Dermis blood vessel endothelial cell (primary cell): ENCODE results near the gene MDC1. TPM values are rescaled to one million over a fixed set of nuclear protein-coding genes. Genes with fewer than 3 reads are reported as not detected.
A peak's percentile ranks its signal among the peaks of the same experiment; 100 is the strongest.

ENCODE experiments used
- DNase-seq: peaks from one replicate; pipeline ENCODE4 v3.0.0; 2010
- total RNA-seq: library from RNA; depleted of rRNA; stranded (reverse); fragments of >200 nt; gene quantifications from 2 replicates; pipeline ENCODE4 v1.2.3, GENCODE V29; 2014

Gene MDC1
- total RNA-seq, 1 donor from 2014 or later, result 6.3 TPM

DNA sequence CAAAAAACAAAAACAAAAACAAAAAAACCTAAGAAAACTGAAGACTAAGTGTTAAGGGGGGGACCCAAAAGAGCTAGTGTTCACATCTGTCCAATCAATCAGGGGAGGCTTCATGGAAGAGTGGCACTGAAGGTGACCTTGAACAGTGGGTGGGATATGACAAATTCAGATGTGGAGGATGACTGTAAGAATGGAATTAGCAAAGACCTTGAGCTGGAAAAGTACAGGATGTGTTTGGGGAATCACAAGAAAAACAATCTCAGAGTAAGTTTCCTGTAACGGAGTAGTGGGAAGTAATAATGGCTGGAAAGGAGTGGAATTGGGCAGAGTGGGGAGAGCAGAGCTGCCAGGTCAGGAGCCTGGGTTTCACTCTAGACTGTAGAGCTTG, 30.2 kb upstream of the MDC1 start:
- DNase-seq, result peak; percentile 77

GRCh38 chr6:30744054-30744805, 27.1 kb upstream of the MDC1 start, which contains the start of gene IER3:
IER3 (minus strand) TSS chr6:30744547; CDS start chr6:30744518, 29 bp downstream.
- peak; percentile 97 for DNase-seq

- peak; percentile 42 for DNase-seq
These were observed 26.3 kb upstream of the MDC1 start for GRCh38 chr6:30743099-30744053.

- peak; percentile 95 for DNase-seq
These were observed 25.4 kb upstream of the MDC1 start, which contains the start of gene FLOT1 for GRCh38 chr6:30742316-30743098. FLOT1 (minus strand) TSS chr6:30742687; CDS start chr6:30742189, 498 bp downstream.

DNA sequence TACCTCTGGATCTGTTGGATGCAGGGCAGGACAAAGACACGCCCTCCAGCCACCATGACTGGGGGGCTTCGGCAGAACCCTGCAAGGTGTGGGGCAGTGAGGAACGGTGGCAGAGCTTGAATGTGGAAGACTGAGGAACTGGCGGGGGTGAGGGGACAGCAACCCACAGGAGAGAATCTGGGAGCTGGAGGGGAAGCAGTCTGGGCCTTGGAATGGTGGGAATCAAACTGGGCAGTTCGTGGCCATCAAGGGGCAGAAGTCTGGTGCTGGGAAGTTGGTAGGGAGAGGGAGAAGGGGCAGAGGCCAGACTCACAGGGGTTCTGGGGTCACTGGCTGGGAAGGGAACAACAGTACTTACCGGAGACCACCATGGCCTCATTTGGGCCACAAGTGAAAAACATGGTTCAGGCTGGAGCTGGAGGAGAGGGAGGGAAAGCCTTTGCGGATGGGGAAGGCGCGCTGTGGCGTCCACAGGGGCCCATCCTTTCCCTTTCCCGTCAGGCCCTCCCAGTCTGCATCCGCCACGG, 24.8 kb upstream of the MDC1 start:
- DNase-seq, result no peak

DNA sequence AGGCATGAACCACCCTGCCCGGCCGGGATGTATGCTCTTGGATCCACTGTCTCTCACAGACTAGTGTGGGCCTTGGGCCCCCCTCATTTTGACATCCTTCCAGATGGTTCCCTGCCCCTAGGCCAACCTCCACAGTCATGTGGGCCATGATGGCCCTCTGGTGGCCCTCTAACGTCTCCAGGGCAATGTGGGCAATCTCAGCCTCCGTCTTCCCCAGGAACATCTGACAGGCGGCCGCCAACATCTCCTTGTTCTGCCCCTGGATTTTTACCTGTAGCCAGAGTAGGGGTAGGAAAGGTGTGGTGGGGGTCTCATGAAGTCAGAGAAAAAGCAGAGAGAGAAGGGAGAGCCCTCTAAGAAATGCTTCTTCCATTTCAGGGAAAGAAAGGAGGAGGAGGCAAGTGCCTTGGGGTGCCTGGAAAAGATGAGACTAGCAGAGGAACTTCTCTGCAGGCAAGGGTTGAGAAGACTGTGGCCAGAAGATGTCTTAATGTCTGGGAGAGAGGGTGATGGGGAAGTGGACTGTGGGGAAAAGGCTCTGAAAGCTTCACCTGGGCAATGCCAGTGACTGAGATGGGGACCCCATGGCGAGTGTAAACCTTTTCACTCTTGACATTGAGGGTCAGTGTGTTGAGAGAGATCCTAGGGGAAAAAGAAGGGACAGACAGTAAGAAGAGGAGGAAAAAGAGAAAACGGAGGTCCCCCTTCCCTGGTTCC, 24.1 kb upstream of the MDC1 start:
- no peak for DNase-seq

DNA sequence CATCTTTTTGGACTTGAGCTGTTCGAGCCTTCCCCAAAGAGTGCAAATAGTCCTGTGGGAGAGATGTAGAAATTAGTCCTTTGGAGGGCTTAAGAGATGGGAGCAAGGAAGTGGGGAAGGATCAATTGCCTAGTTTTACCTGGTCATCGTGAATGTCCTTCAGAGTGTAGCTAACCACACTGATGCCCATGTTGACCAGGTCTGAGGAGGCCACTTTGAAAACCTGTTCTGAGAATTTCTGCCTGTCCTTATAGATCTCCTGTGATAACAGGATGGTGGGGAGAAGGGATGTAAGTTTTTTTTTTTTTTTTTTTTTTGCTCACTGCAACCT, 23.4 kb upstream of the MDC1 start:
- DNase-seq, result no peak

- no peak for DNase-seq
These were observed 21.5 kb upstream of the MDC1 start for GRCh38 chr6:30738532-30738931.

DNA sequence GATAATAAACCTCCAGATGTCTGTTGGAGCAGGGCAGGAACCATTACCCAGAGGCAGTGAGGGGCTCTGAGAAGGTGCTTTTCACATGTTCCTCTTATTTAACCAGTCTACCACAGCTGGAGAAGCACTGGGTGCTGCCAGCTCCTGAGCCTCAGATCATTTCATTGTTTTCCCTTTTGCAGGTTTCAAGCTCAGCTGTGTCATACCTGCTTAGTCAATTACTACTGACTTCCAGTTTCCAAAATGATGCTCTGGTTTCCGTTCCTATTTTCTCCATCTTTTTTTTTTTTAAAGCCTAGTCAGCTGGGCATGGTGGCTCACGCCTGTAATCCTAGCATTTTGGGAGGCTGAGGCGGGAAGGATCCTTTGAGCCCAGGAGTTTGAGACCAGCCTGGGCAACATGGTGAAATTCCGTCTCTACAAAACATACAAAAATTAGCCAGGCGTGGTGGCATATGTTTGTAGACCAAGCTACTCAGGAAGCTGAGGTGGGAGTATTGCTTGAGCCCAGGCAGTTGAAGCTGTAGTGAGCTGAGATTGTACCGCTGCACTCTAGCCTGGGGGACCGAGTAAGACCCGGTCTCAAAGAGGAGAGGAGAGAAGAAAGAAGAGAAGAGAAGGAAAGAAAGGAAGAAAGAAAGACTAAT, 18.7 kb upstream of the MDC1 start:
- no peak for DNase-seq

GRCh38 chr6:30732237-30732943, 15.3 kb upstream of the MDC1 start:
- DNase-seq, result no peak

DNA sequence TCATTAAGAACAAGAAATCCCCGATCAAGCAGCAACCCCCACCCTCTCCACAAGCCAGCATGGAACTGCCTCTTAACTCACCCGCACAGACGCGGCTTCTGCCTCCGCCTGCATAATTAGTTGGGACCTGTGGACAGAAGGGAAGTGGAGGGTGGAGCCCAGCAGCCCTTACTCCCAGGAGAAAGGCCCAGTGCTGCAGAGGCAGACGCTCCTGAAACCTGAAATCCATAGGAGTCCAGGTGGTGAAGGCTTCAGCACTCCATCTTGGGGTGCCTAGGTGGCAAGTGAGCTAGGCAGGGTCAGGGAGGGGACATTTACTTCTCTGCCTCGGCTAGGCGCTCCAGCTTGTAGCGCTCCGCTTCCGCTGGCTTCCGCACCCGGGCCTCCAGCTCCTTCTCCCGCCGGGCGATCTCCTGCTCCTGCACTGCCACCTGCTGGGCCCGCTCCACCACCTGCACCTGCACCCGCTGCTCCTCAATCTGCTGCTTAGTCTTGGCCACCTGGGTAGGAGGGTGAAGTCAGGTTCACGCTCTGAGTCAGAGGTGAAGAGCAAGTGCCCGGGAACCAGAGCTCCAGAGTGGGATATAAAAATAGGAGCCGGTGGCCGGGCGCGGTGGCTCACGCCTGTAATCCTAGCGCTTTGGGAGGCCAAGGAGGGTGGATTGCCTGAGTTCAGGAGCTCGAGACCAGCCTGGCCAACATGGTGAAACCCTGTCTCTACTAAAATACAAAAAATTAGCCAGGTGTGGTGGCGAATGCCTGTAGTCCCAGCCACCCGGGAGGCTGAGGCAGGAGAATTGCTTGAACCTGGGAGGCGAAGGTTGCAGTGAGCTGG, 13.7 kb upstream of the MDC1 start:
- DNase-seq, result peak; percentile 91

DNA sequence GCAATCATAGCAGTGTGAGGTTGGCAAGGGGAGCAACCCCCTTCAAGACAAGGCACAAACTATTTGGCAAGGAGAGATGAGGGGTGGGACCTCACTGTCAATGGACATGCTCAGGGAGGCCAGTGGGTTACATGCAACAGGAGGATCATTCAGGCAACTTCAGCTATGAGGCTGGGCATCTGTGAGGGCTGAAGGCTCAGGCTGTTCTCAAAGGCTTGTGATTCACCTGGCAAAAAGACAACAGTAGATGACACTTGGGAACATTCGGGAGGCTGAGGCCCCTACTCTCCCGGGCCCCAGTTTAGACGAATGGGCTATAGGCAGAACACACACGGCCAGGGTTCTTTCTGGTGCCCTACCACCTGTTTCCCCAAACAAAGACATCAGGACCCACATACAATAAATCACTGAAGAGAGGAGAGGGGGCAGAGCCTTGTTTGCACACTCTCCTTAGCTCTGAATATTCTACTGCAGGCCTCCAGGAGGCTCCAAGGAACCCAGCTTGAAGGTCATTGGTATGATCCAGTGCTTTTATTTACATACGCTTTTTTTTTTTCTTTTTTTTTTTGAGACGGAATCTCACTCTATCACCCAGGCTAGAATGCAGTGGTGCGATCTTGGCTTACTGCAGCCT, 11.0 kb upstream of the MDC1 start:
- DNase-seq, result no peak

- DNase-seq, result no peak
These were observed 9.7 kb upstream of the MDC1 start for GRCh38 chr6:30726506-30727413.

DNA sequence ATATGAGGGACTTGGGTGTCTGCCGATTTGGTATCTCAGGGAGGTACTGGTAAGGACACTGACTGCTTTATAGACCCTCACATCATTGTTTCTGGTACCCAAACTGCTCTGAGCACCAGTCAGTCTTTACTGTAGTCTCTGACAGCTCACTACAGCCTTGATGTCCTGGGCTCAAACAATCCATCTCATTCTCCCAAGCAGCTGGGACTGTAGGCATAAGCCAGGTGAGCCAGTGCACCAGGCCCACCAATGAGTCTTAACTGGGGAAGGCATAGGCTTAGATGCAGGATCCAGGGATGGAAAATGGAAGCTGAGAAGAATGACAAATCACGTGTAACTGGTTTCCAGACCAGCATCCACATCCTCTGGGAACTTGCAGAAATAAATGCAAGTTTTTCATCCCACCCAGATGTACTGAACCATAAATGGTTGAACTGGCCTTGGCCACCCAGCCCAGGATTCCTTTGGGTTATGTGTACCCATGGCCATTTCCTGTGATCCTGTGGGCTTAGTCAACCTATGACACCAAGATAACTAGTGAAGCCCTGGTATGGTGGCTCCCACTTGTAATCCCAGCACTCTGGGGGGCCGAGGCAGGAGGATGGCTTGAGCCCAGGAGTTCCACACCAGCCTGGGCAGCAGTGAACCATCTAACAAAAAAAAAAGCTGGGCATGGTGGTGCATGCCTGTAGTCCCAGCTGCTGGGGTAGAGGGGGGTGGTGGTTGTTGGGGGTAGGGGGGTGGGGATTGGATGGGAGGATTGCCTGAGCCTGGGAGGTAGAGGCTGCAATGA, 8.8 kb upstream of the MDC1 start:
- DNase-seq, result peak; percentile 23

GRCh38 chr6:30724906-30725667, 8.0 kb upstream of the MDC1 start:
- DNase-seq, result no peak
